Endothelial cell of umbilical vein (primary cell): ENCODE data around the gene PGGHG. TPM values are rescaled to one million over a fixed set of nuclear protein-coding genes. Genes with fewer than 3 reads are reported as not detected.

Experiments
- BruUV-seq: library from RNA; stranded (reverse); fragments of 400-500 nt; replicated peaks from 2 replicates; lab custom pipeline; 2021; lab: Mats Ljungman, UMichigan
- CTCF ChIA-PET: fragments of 300-600, 350-600 bp; sonication (Branson Sonifier 250); formaldehyde crosslinking; loops from one replicate; lab custom pipeline; 2021; ENCODE audit warnings: antibody characterized with exemption, inconsistent platforms; lab: Charles Lee
- POLR2A ChIA-PET: fragments of 300-600, 350-600 bp; sonication (Branson Sonifier 250); formaldehyde crosslinking; loops from one replicate; lab custom pipeline; 2021; ENCODE audit warnings: antibody characterized with exemption, inconsistent platforms; lab: Charles Lee
- DNase-seq: peaks from one replicate; pipeline ENCODE4 v3.0.0-alpha.2; 2011; ENCODE audit warnings: low read depth, low spot score
- FAIRE-seq: peaks from 2 replicates; lab custom pipeline; 2011; peaks lifted over from hg19 to GRCh38; lab: Jason Lieb, UNC
- H2AFZ ChIP-seq: 2 replicates; pipeline ENCODE4 v1.6.0; 2012; ENCODE audit warnings: low read depth, low read length, control low read depth, inconsistent platforms
- H3K27ac ChIP-seq: 2 replicates; pipeline ENCODE4 v1.5.1; 2011; ENCODE audit warnings: low read depth, mild to moderate bottlenecking, control low read depth, low read length, moderate library complexity; ENCODE audit not compliant: insufficient read depth
- H3K27me3 ChIP-seq, 2 experiments: 2 replicates each; pipeline versions ENCODE4 v1.6.0 to v1.6.1; 2011; ENCODE audit warnings: low read length in 2 of 2, mixed read lengths in 1 of 2; ENCODE audit not compliant: control insufficient read depth in 2 of 2, insufficient read depth in 2 of 2
- H3K36me3 ChIP-seq, 2 experiments: 2 replicates in 1 of 2; 3 replicates in 1 of 2; pipeline ENCODE4 v1.5.1; 2011; ENCODE audit warnings: low read length in 2 of 2, mild to moderate bottlenecking in 1 of 2, moderate library complexity in 1 of 2; ENCODE audit not compliant: control insufficient read depth in 2 of 2, insufficient read depth in 2 of 2; ENCODE audit errors: extremely low read depth in 1 of 2
- H3K4me1 ChIP-seq: 3 replicates; pipeline ENCODE4 v1.5.1; 2011; ENCODE audit warnings: mild to moderate bottlenecking, low read length; ENCODE audit not compliant: control insufficient read depth, insufficient read depth; ENCODE audit errors: extremely low read depth
- H3K4me2 ChIP-seq: 2 replicates; pipeline ENCODE4 v1.6.1; 2011; ENCODE audit warnings: low read length, control low read depth, mixed read lengths; ENCODE audit not compliant: insufficient read depth
- H3K4me3 ChIP-seq, 3 experiments: fragments of 200-600 bp in 1 of 3; sonication (generic), shearing (Covaris generic) in 1 of 3; replicated peaks in 1 of 3; 2 replicates each; pipeline ENCODE4 v1.5.1; 2011 to 2016; ENCODE audit warnings: control low read depth in 3 of 3, low read length in 3 of 3, mild to moderate bottlenecking in 2 of 3, inconsistent platforms in 1 of 3, low read depth in 1 of 3, moderate library complexity in 1 of 3; ENCODE audit not compliant: insufficient read depth in 1 of 3
- H3K79me2 ChIP-seq: 2 replicates; pipeline ENCODE4 v1.6.0; 2012; ENCODE audit warnings: low read length, inconsistent platforms; ENCODE audit not compliant: control insufficient read depth, insufficient read depth
- H3K9ac ChIP-seq: replicated peaks from 2 replicates; pipeline ENCODE3; 2011; ENCODE audit warnings: low read length, control low read depth; ENCODE audit not compliant: insufficient read depth; ENCODE audit errors: extremely low read depth
- H3K9me1 ChIP-seq: replicated peaks from 3 replicates; pipeline ENCODE4 v1.6.0; 2011; ENCODE audit warnings: mild to moderate bottlenecking, low read length; ENCODE audit not compliant: control insufficient read depth, insufficient read depth; ENCODE audit errors: extremely low read depth
- H3K9me3 ChIP-seq: replicated peaks from 2 replicates; pipeline ENCODE4 v1.5.1; 2012; ENCODE audit warnings: low read length, inconsistent platforms; ENCODE audit not compliant: control insufficient read depth, insufficient read depth
- H4K20me1 ChIP-seq: replicated peaks from 2 replicates; pipeline ENCODE3; 2011; ENCODE audit warnings: mild to moderate bottlenecking, low read length; ENCODE audit not compliant: control insufficient read depth, insufficient read depth; ENCODE audit errors: extremely low read depth
- EZH2 ChIP-seq: IDR thresholded peaks from 2 replicates; pipeline ENCODE4 v1.6.1; 2012; ENCODE audit warnings: borderline replicate concordance, low read depth, mild to moderate bottlenecking, moderate library complexity, low read length, inconsistent platforms; ENCODE audit not compliant: severe bottlenecking
- FOS ChIP-seq: IDR thresholded peaks from 2 replicates; pipeline ENCODE4 v1.6.1; 2011; ENCODE audit warnings: mild to moderate bottlenecking, low read length, moderate library complexity, borderline replicate concordance; ENCODE audit not compliant: insufficient read depth
- GATA2 ChIP-seq: IDR thresholded peaks from 2 replicates; pipeline ENCODE4 v1.7.0; 2011; ENCODE audit warnings: low read depth, mild to moderate bottlenecking, moderate library complexity, mixed read lengths, low read length; ENCODE audit not compliant: insufficient read length, insufficient read depth
- JUN ChIP-seq: IDR thresholded peaks from 2 replicates; pipeline ENCODE4 v1.6.1; 2011; ENCODE audit warnings: borderline replicate concordance, low read depth; ENCODE audit not compliant: insufficient read length, insufficient read depth
- MYC ChIP-seq: IDR thresholded peaks from one replicate; pipeline ENCODE4 v1.6.1; 2011; ENCODE audit warnings: mild to moderate bottlenecking, low read depth, low read length
- POLR2A ChIP-seq: IDR thresholded peaks from 2 replicates; pipeline ENCODE4 v1.6.1; 2012; ENCODE audit warnings: low read depth, mild to moderate bottlenecking, control low read depth, low read length
- POLR2AphosphoS5 ChIP-seq: IDR thresholded peaks from 2 replicates; pipeline ENCODE4 v1.6.1; 2012; ENCODE audit warnings: low read depth, mild to moderate bottlenecking, control low read depth, low read length, moderate library complexity; ENCODE audit not compliant: insufficient read depth
- dilution Hi-C: fragments of 300-500 bp; cut with MboI; formaldehyde crosslinking; loops from one replicate; pipeline ENCODE4 v1.15.0; 2019; ENCODE audit warnings: low sequenced_read_pairs; ENCODE audit not compliant: extremely low pct_ligation_motif_present
- intact Hi-C: fragments of 100-400 bp; cut with micrococcal nuclease; formaldehyde crosslinking; loops from one replicate; pipeline ENCODE4 v1.10.0; 2022
- polyA plus RNA-seq, 4 experiments: library from polyadenylated mRNA; depleted of rRNA in 3 of 4; stranded (reverse) in 3 of 4; unstranded in 1 of 4; fragments of >200 nt; gene quantifications; 2 replicates each; pipeline versions ENCODE4 v1.2.1 to v1.2.3, GENCODE V29; 2011 to 2012; ENCODE audit warnings: missing spikeins in 1 of 4
- total RNA-seq: library from RNA; stranded (reverse); gene quantifications from 2 replicates; pipeline ENCODE4 v1.2.3, GENCODE V29; 2021
- TF ChIP-seq, protein P1 (sequence below): IDR thresholded peaks from 2 replicates; pipeline ENCODE4 v1.6.1; 2011; ENCODE audit not compliant: insufficient read depth, insufficient read length
- TF ChIP-seq, protein P2 (sequence below), 2 donors: IDR thresholded peaks; 1 replicate in 1 of 2; 2 replicates in 1 of 2; pipeline ENCODE4 v1.5.1; 2011; ENCODE audit warnings: low read length in 2 of 2, mild to moderate bottlenecking in 2 of 2, moderate library complexity in 2 of 2, control low read depth in 1 of 2, inconsistent platforms in 1 of 2, low read depth in 1 of 2; ENCODE audit not compliant: insufficient read depth in 1 of 2; ENCODE audit errors: extremely low read depth in 1 of 2

The PGGHG gene
- total and polyA plus RNA-seq, 2 donors (not counting 3 experiments of a cell fraction or from before 2014, with no cell fraction given) = 31.6 to 42.4 TPM

DNA sequence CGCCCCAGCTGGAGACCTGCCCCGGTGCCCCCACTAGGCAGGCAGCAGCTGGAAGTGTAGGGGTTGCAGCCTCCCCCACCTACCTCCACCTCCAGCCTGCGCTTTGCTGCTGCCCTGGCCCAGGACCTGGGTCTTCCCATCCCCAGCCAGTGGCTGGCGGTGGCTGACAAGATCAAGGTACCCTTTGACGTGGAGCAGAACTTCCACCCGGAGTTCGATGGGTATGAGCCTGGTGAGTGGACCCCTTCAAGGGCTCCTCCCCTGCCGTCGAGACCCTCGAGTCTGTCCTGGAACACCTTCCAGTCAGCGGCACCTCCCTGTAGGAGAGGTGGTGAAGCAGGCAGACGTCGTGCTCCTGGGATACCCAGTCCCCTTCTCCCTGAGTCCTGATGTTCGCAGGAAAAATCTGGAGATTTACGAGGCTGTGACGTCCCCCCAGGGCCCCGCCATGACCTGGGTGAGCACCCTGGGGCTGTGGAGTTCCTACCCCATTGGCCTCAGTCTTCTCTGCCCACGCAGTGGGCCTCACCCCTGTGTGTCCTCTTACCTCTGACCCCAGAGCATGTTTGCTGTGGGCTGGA is 4.4 kb downstream of the PGGHG start:
- no peak for DNase-seq
- H3K4me1 ChIP-seq = no peaks in the 10 kb centered on the region
- ChIA-PET CTCF (no interaction called here), POLR2A (interaction anchor here (0.5 kb wide), 1 partner anchor 16 kb away, joined by 3 read pairs; no protein-coding TSS in a partner anchor)
- no peak overlapping the region for H3K27ac ChIP-seq
- FAIRE-seq = no peak
- intact Hi-C loops = no loop called here
- H3K4me2 ChIP-seq = no peak overlapping the region
- H3K4me3 ChIP-seq = no peak overlapping the region
- no peaks in the 10 kb centered on the region for H3K9me1 ChIP-seq
- H2AFZ ChIP-seq = no peak overlapping the region
- H3K79me2 ChIP-seq = no peaks in the 10 kb centered on the region
- no peaks in the 10 kb centered on the region for H4K20me1 ChIP-seq
- BruUV-seq = no TSS peak
- H3K36me3 ChIP-seq = peaks cover 0 to 8% of the 10 kb centered on the region in 2 experiments
- dilution Hi-C loops = no loop called here
- H3K9me3 ChIP-seq = no peaks in the 10 kb centered on the region
- no peak overlapping the region for H3K9ac ChIP-seq
- H3K27me3 ChIP-seq = no peaks in the 10 kb centered on the region
- TF ChIP-seq FOS (no peak), POLR2A (no peak), EZH2 (no peak), GATA2 (no peak), POLR2AphosphoS5 (no peak), JUN (no peak), MYC (no peak)
- TF ChIP-seq, protein P1, sequence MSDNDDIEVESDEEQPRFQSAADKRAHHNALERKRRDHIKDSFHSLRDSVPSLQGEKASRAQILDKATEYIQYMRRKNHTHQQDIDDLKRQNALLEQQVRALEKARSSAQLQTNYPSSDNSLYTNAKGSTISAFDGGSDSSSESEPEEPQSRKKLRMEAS = no peak
- TF ChIP-seq, protein P2, sequence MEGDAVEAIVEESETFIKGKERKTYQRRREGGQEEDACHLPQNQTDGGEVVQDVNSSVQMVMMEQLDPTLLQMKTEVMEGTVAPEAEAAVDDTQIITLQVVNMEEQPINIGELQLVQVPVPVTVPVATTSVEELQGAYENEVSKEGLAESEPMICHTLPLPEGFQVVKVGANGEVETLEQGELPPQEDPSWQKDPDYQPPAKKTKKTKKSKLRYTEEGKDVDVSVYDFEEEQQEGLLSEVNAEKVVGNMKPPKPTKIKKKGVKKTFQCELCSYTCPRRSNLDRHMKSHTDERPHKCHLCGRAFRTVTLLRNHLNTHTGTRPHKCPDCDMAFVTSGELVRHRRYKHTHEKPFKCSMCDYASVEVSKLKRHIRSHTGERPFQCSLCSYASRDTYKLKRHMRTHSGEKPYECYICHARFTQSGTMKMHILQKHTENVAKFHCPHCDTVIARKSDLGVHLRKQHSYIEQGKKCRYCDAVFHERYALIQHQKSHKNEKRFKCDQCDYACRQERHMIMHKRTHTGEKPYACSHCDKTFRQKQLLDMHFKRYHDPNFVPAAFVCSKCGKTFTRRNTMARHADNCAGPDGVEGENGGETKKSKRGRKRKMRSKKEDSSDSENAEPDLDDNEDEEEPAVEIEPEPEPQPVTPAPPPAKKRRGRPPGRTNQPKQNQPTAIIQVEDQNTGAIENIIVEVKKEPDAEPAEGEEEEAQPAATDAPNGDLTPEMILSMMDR (IDR thresholded peaks at IDR 0.05; ENCODE audit: extremely low read depth in 1 of 2, insufficient read depth in 1 of 2, low read depth in 1 of 2, low read length in 2 of 2) = no peak
